ENCODE data around the gene JAK1. TPM values are rescaled to one million over a fixed set of nuclear protein-coding genes. Genes with fewer than 3 reads are reported as not detected.

Gene JAK1
- total RNA-seq, 1 experiment from 2014 or later: 73.1 TPM

GRCh38 chr1:64878931-64879611, 87.3 kb downstream of the JAK1 start:
- CTCF ChIA-PET: interaction anchor here (0.8 kb wide), 1 partner anchor 14 kb away, joined by 6 read pairs; no protein-coding TSS in a partner anchor
- no peak for DNase-seq (ENCODE audit: unreplicated experiment)
- no peak for TF ChIP-seq CTCF (IDR thresholded peaks at IDR 0.05; ENCODE audit: unreplicated experiment)
- H3K27ac Mint-ChIP-seq (ENCODE audit: low read depth, unreplicated experiment): no peak overlapping the region
- peaks cover 36% of the 10 kb centered on the region for H3K36me3 Mint-ChIP-seq (ENCODE audit: insufficient read depth, unreplicated experiment)
- H3K4me3 Mint-ChIP-seq (ENCODE audit: unreplicated experiment): no peak overlapping the region
- no peaks in the 10 kb centered on the region for H3K9me3 Mint-ChIP-seq (ENCODE audit: unreplicated experiment)
- no peaks in the 10 kb centered on the region for H3K4me1 Mint-ChIP-seq (ENCODE audit: insufficient read depth, unreplicated experiment)
- intact Hi-C loops (cut with micrococcal nuclease): no loop called here
- H3K27me3 Mint-ChIP-seq (ENCODE audit: insufficient read depth, unreplicated experiment): no peaks in the 10 kb centered on the region
- no TSS peak for BruUV-seq (replicated peaks)
- POLR2A ChIA-PET: no interaction called here

GRCh38 chr1:64878090-64878489, 88.3 kb downstream of the JAK1 start:
- Mint-ChIP-seq H3K9me3 (ENCODE audit: unreplicated experiment) (no peaks in the 10 kb centered on the region), H3K27ac (ENCODE audit: low read depth, unreplicated experiment) (no peak overlapping the region)

DNA sequence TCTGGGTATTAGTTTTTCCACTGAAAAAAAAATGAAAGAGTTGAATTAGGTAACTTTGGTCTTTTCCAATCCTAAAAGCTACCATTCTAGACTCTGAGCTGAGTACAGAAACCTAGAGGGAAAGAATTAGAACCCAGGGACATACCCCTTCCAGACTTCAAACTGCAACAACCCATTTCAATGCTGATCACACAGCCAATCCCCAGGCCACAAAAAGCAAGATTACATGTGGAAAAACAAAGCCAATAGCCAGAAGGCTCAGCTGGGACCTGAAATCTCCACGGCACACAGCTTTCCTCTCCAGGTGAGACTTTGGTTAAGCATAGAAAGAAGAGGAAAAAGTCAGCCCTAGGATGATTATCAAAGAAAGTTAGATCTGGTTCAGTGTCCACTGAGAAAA, 88.8 kb downstream of the JAK1 start:
- DNase-seq (ENCODE audit: unreplicated experiment): no peak
- H3K9me3 Mint-ChIP-seq (ENCODE audit: unreplicated experiment): no peaks in the 10 kb centered on the region
- TF ChIP-seq CTCF (IDR thresholded peaks at IDR 0.05; ENCODE audit: unreplicated experiment): no peak
- BruUV-seq (replicated peaks): no TSS peak
- H3K4me3 Mint-ChIP-seq (ENCODE audit: unreplicated experiment): no peak overlapping the region
- H3K4me1 Mint-ChIP-seq (ENCODE audit: insufficient read depth, unreplicated experiment): no peaks in the 10 kb centered on the region
- ChIA-PET POLR2A (interaction anchor here (1.4 kb wide), 1 partner anchor 22 kb away, joined by 6 read pairs; no protein-coding TSS in a partner anchor), CTCF (interaction anchor here (1.4 kb wide), 1 partner anchor 13 kb away, joined by 3 read pairs; no protein-coding TSS in a partner anchor)
- no peaks in the 10 kb centered on the region for H3K27me3 Mint-ChIP-seq (ENCODE audit: insufficient read depth, unreplicated experiment)
- intact Hi-C loops (cut with micrococcal nuclease): no loop called here
- H3K27ac Mint-ChIP-seq (ENCODE audit: low read depth, unreplicated experiment): no peak overlapping the region
- peaks cover 41% of the 10 kb centered on the region for H3K36me3 Mint-ChIP-seq (ENCODE audit: insufficient read depth, unreplicated experiment)

More at GRCh38 chr1:64878090-64878489, 88.3 kb downstream of the JAK1 start:
- no peak for TF ChIP-seq CTCF (IDR thresholded peaks at IDR 0.05; ENCODE audit: unreplicated experiment)
- no peak overlapping the region for H3K4me3 Mint-ChIP-seq (ENCODE audit: unreplicated experiment)
- intact Hi-C loops (cut with micrococcal nuclease): no loop called here
- no peak for DNase-seq (ENCODE audit: unreplicated experiment)
- H3K36me3 Mint-ChIP-seq (ENCODE audit: insufficient read depth, unreplicated experiment): peaks cover 41% of the 10 kb centered on the region
- H3K27me3 Mint-ChIP-seq (ENCODE audit: insufficient read depth, unreplicated experiment): no peaks in the 10 kb centered on the region
- ChIA-PET CTCF (no interaction called here), POLR2A (interaction anchor here (1.4 kb wide), 1 partner anchor 22 kb away, joined by 6 read pairs; no protein-coding TSS in a partner anchor)
- BruUV-seq (replicated peaks): no TSS peak
- no peaks in the 10 kb centered on the region for H3K4me1 Mint-ChIP-seq (ENCODE audit: insufficient read depth, unreplicated experiment)

DNA sequence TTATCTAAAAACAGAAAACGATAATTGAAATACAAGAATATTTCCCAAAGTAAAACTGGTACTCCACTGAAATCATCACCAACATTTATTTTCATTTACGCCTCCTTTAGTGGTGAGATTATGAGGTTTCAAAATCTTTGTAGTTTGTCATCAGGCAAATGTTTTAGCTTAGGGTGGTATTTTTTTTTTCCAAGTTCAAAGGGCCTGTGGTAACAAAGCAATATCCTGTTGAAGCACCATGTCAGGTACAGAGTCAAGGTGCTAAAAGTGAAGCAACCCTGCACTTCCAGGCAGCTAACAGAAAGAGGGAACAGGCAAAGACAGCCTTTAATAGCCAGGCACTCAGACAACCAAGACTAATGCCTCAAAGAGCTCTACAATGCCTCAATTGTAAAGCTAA, 89.2 kb downstream of the JAK1 start:
- BruUV-seq (replicated peaks): no TSS peak
- ChIA-PET POLR2A (interaction anchor here (1.4 kb wide), 1 partner anchor 21 kb away, joined by 6 read pairs; no protein-coding TSS in a partner anchor), CTCF (interaction anchor here (1.4 kb wide), 1 partner anchor 13 kb away, joined by 3 read pairs; no protein-coding TSS in a partner anchor)
- intact Hi-C loops (cut with micrococcal nuclease): no loop called here
- Mint-ChIP-seq H3K9me3 (ENCODE audit: unreplicated experiment) (no peaks in the 10 kb centered on the region), H3K27ac (ENCODE audit: low read depth, unreplicated experiment) (no peak overlapping the region), H3K27me3 (ENCODE audit: insufficient read depth, unreplicated experiment) (no peaks in the 10 kb centered on the region), H3K4me1 (ENCODE audit: insufficient read depth, unreplicated experiment) (no peaks in the 10 kb centered on the region), H3K4me3 (ENCODE audit: unreplicated experiment) (no peak overlapping the region), H3K36me3 (ENCODE audit: insufficient read depth, unreplicated experiment) (peaks cover 44% of the 10 kb centered on the region)
- no peak for DNase-seq (ENCODE audit: unreplicated experiment)
- no peak for TF ChIP-seq CTCF (IDR thresholded peaks at IDR 0.05; ENCODE audit: unreplicated experiment)

All from MCF 10A (cell line).